ENCODE results near the gene BPGM. TPM values are rescaled to one million over a fixed set of nuclear protein-coding genes. Genes with fewer than 3 reads are reported as not detected.

Gene BPGM
- total RNA-seq, 1 donor from 2014 or later, result 49.7 TPM

GRCh38 chr7:134691546-134692343, 45.1 kb downstream of the BPGM start:
- Histone ChIP-seq H4K20me1 (ENCODE audit: low read depth) (no peaks in the 10 kb centered on the region), H3K79me2 (ENCODE audit: low read depth) (no peaks in the 10 kb centered on the region), H3K27me3 (no peaks in the 10 kb centered on the region), H3K4me1 (no peaks in the 10 kb centered on the region), H3K27ac (no peak overlapping the region), H3K9me3 (ENCODE audit: low read depth) (no peaks in the 10 kb centered on the region), H2AFZ (replicated peaks) (no peak overlapping the region), H3K4me3 (no peak overlapping the region), H3K9ac (no peak overlapping the region), H3K4me2 (no peak overlapping the region), H3F3A (ENCODE audit: low read depth) (no peaks in the 10 kb centered on the region), H3K36me3 (no peaks in the 10 kb centered on the region)
- H3K4me3 Mint-ChIP-seq, result no peak overlapping the region
- no peaks in the 10 kb centered on the region for H3K36me3 Mint-ChIP-seq
- H3K27ac Mint-ChIP-seq, result no peak overlapping the region
- peaks cover 6% of the 10 kb centered on the region for H3K27me3 Mint-ChIP-seq (ENCODE audit: insufficient read depth, low read depth)
- no peaks in the 10 kb centered on the region for H3K9me3 Mint-ChIP-seq
- DNase-seq (ENCODE audit: low spot score), result no peak
- H3K4me1 Mint-ChIP-seq, result peaks cover 22% of the 10 kb centered on the region
- no peak for TF ChIP-seq EZH2 (IDR thresholded peaks at IDR 0.05)

DNA sequence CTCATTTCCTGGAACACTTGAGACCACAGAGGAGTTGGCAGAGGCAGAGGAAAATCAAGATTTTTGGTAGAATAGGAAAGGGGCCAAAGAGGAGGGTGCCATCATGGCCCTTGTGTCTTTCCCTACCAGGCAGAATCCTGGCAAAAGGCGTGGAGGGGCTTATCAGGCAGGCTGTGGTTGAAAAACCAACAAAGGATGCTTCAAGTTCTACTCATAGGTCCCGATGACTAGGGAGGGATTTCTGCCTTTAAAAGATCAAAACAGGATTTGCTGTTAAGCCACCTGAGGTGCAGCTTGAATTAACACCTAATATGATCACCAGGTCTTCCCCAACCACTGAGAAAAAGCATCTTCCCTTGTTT, 45.7 kb downstream of the BPGM start:
- H3K27ac Mint-ChIP-seq, result no peak overlapping the region
- TF ChIP-seq EZH2phosphoT487 (IDR thresholded peaks at IDR 0.05) (no peak), CTCF (IDR thresholded peaks at IDR 0.05) (no peak), EZH2 (IDR thresholded peaks at IDR 0.05) (no peak)
- H3K27me3 ChIP-seq, result no peaks in the 10 kb centered on the region
- H3K4me1 Mint-ChIP-seq, result peaks cover 22% of the 10 kb centered on the region
- no peak overlapping the region for H3K4me3 ChIP-seq
- H3K36me3 ChIP-seq, result no peaks in the 10 kb centered on the region
- H3K4me3 Mint-ChIP-seq, result no peak overlapping the region
- no peak for DNase-seq (ENCODE audit: low spot score)
- no peak overlapping the region for H2AFZ ChIP-seq (replicated peaks)
- no peaks in the 10 kb centered on the region for H3K4me1 ChIP-seq
- H3K27ac ChIP-seq, result no peak overlapping the region
- peaks cover 6% of the 10 kb centered on the region for H3K27me3 Mint-ChIP-seq (ENCODE audit: insufficient read depth, low read depth)
- no peaks in the 10 kb centered on the region for H3K9me3 ChIP-seq (ENCODE audit: low read depth)
- H3K9ac ChIP-seq, result no peak overlapping the region
- no peaks in the 10 kb centered on the region for H3K36me3 Mint-ChIP-seq
- H3F3A ChIP-seq (ENCODE audit: low read depth), result no peaks in the 10 kb centered on the region
- H3K4me2 ChIP-seq, result no peak overlapping the region
- no peaks in the 10 kb centered on the region for H3K9me3 Mint-ChIP-seq
- no peaks in the 10 kb centered on the region for H3K79me2 ChIP-seq (ENCODE audit: low read depth)
- no peaks in the 10 kb centered on the region for H4K20me1 ChIP-seq (ENCODE audit: low read depth)

- DNase-seq (ENCODE audit: low spot score), result no peak
- Histone ChIP-seq H2AFZ (replicated peaks) (no peak overlapping the region), H3K36me3 (no peaks in the 10 kb centered on the region), H3K9ac (no peak overlapping the region), H3K4me1 (no peaks in the 10 kb centered on the region), H3F3A (ENCODE audit: low read depth) (no peaks in the 10 kb centered on the region), H3K4me2 (no peak overlapping the region), H3K27me3 (no peaks in the 10 kb centered on the region), H3K4me3 (no peak overlapping the region), H4K20me1 (ENCODE audit: low read depth) (no peaks in the 10 kb centered on the region), H3K9me3 (ENCODE audit: low read depth) (no peaks in the 10 kb centered on the region), H3K27ac (no peak overlapping the region), H3K79me2 (ENCODE audit: low read depth) (no peaks in the 10 kb centered on the region)
- H3K4me3 Mint-ChIP-seq, result no peak overlapping the region
- H3K27ac Mint-ChIP-seq, result no peak overlapping the region
- no peaks in the 10 kb centered on the region for H3K36me3 Mint-ChIP-seq
- no peaks in the 10 kb centered on the region for H3K9me3 Mint-ChIP-seq
- no peak for TF ChIP-seq CTCF (IDR thresholded peaks at IDR 0.05)
- TF ChIP-seq EZH2 (IDR thresholded peaks at IDR 0.05), result no peak
- TF ChIP-seq EZH2phosphoT487 (IDR thresholded peaks at IDR 0.05), result no peak
- peaks cover 22% of the 10 kb centered on the region for H3K4me1 Mint-ChIP-seq
- H3K27me3 Mint-ChIP-seq (ENCODE audit: insufficient read depth, low read depth), result peaks cover 6% of the 10 kb centered on the region
Observed at GRCh38 chr7:134693256-134693655, 46.6 kb downstream of the BPGM start.

DNA sequence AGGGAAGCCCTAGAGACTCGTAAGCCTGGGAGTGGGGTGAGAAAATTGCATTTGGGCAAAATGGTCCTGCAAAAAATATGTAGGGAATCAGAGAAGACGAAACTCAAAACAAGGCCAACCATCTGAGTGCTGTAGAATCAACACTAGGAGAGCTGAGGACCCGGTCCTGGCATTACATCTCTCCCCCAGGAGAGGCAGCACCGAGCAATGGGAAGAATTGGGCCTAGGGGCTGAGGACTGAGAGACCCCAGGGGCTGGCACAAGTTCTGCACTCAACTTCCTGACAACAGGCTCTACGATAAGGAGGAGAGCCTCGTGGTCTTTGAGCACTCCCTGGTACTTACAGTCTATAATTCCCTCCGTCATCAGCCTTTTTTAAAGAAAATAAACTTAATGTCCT, 47.6 kb downstream of the BPGM start:
- Mint-ChIP-seq H3K27me3 (ENCODE audit: insufficient read depth, low read depth) (peaks cover 6% of the 10 kb centered on the region), H3K9me3 (no peaks in the 10 kb centered on the region), H3K4me1 (peaks cover 23% of the 10 kb centered on the region), H3K4me3 (no peak overlapping the region), H3K27ac (no peak overlapping the region), H3K36me3 (no peaks in the 10 kb centered on the region)
- Histone ChIP-seq H3K79me2 (ENCODE audit: low read depth) (no peaks in the 10 kb centered on the region), H2AFZ (replicated peaks) (peak overlapping the region; percentile 65), H3K36me3 (no peaks in the 10 kb centered on the region), H3K27me3 (no peaks in the 10 kb centered on the region), H3K4me2 (no peak overlapping the region), H3K27ac (no peak overlapping the region), H3K4me3 (no peak overlapping the region), H4K20me1 (ENCODE audit: low read depth) (no peaks in the 10 kb centered on the region), H3F3A (ENCODE audit: low read depth) (no peaks in the 10 kb centered on the region), H3K9ac (no peak overlapping the region), H3K9me3 (ENCODE audit: low read depth) (no peaks in the 10 kb centered on the region), H3K4me1 (peaks cover 9% of the 10 kb centered on the region)
- TF ChIP-seq EZH2 (IDR thresholded peaks at IDR 0.05) (no peak), CTCF (IDR thresholded peaks at IDR 0.05) (peak; percentile 64)
- DNase-seq (ENCODE audit: low spot score), result peak; percentile 73
